GM10248 (cell line): ENCODE data around the gene FDXACB1.

ENCODE experiments used
- CTCF ChIA-PET: fragments of 300-600 bp; sonication (Branson Sonifier 250); formaldehyde crosslinking; extraction: SDS; loops from one replicate; lab custom pipeline; 2021; ENCODE audit warnings: antibody characterized with exemption; lab: Yijun Ruan, JAX
- POLR2A ChIA-PET: fragments of 350-650 bp; sonication (Branson Sonifier 250); formaldehyde crosslinking; extraction: SDS; loops from one replicate; lab custom pipeline; 2020; ENCODE audit warnings: antibody characterized with exemption; lab: Yijun Ruan, JAX
- DNase-seq: peaks from one replicate; pipeline ENCODE4 v3.0.0; 2012; ENCODE audit errors: extremely low spot score
- TF ChIP-seq, protein P1 (sequence below): IDR thresholded peaks from 2 replicates; pipeline ENCODE4 v1.5.1; 2012; ENCODE audit warnings: mild to moderate bottlenecking, low read depth; ENCODE audit errors: extremely low read depth, missing control alignments, control extremely low read depth

Gene FDXACB1

DNA sequence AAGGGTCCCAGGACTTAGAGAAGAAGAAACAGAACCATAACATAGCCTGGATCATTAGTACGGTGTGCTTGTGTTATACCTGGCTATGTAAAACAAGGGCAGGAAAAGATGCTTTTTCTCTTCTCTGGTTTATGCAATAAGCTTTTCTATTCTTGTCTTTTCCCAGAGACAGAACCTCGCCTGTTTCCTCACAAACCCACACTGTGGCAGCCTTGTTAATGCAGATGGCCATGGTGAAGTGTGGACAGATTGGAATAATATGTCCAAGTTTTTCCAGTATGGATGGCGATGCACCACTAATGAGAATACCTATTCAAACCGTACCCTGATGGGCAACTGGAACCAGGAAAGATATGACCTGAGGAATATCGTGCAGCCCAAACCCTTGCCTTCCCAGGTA is 3.2 kb upstream of the FDXACB1 start:
- no peak for DNase-seq
- ChIA-PET CTCF (interaction anchor here (0.9 to 3.8 kb wide), 4 partner anchors 11 to 50 kb away, joined by 3 to 19 read pairs (median 4); partner anchors contain the start of gene ALG9), POLR2A (no interaction called here)
- TF ChIP-seq, protein P1, sequence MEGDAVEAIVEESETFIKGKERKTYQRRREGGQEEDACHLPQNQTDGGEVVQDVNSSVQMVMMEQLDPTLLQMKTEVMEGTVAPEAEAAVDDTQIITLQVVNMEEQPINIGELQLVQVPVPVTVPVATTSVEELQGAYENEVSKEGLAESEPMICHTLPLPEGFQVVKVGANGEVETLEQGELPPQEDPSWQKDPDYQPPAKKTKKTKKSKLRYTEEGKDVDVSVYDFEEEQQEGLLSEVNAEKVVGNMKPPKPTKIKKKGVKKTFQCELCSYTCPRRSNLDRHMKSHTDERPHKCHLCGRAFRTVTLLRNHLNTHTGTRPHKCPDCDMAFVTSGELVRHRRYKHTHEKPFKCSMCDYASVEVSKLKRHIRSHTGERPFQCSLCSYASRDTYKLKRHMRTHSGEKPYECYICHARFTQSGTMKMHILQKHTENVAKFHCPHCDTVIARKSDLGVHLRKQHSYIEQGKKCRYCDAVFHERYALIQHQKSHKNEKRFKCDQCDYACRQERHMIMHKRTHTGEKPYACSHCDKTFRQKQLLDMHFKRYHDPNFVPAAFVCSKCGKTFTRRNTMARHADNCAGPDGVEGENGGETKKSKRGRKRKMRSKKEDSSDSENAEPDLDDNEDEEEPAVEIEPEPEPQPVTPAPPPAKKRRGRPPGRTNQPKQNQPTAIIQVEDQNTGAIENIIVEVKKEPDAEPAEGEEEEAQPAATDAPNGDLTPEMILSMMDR, result no peak

DNA sequence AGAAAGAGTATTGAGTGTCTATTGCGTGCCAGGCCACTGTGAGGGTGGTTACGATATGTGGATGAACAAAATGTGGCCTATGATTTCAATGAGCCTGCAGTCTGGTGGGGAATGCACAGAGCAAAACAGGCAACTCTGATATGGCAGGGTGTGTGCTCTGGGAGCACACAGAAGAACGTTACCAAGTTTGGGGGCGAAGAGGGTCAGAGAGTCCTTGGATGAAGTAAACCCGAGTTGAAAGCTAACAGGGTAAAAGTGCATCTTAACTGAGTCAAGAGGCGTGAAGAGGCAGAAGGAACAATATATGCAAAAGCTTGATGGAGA is 634 bp upstream of the FDXACB1 start:
- no peak for DNase-seq
- ChIA-PET POLR2A (no interaction called here), CTCF (interaction anchor here (0.9 to 1.2 kb wide), 6 partner anchors 8 to 293 kb away, joined by 3 to 8 read pairs (median 3); partner anchors contain the start of gene ALG9)
- TF ChIP-seq, protein P1, result no peak

DNA sequence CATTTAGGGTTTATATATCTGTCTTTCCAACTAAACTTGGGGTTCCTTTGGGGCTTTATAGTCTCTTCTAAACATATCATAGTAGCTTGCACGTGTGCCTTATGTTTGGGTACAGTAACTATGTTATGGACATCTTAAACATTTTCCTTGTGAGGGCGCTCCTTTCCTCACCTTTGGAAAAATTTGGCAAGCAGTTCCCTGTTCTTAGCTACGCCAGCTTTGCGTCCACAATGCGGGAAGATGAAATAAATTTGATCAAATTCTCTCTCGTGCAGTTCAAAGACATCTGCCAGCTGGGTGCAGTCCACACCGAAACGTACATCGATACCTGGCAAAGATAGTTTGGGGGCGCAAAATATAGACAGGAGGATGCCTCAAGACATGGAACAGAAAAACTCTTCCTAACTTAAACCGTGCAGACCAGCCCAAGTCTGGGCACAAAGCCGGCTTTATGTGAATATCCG is 548 bp downstream of the FDXACB1 start:
- TF ChIP-seq, protein P1, result no peak
- ChIA-PET POLR2A (no interaction called here), CTCF (interaction anchor here (0.9 to 1.0 kb wide), 3 partner anchors 14 to 104 kb away, joined by 3 to 9 read pairs (median 5); no protein-coding TSS in a partner anchor)
- no peak for DNase-seq

DNA sequence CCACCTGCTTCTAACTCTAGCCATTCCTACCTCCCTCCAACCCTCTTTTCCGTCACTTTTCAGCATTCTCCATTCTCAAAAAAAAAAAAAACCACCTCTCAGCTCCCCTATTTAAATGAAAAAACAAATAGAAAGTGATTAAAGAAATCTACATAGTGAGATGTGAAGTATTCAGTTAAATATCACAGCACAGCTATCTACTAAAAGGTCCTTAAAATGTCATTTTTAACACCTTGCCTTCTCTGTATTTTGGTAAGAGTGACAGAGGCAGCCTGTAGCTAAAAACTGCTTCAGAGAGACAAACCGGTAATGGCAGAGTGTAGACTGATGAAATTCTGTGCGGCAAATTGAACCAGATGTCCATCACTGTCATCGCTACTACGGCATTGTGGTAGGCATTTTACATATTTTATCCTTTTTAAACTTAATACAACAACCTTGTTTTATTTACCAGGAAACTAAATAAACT is 7.2 kb downstream of the FDXACB1 start:
- no peak for DNase-seq

DNA sequence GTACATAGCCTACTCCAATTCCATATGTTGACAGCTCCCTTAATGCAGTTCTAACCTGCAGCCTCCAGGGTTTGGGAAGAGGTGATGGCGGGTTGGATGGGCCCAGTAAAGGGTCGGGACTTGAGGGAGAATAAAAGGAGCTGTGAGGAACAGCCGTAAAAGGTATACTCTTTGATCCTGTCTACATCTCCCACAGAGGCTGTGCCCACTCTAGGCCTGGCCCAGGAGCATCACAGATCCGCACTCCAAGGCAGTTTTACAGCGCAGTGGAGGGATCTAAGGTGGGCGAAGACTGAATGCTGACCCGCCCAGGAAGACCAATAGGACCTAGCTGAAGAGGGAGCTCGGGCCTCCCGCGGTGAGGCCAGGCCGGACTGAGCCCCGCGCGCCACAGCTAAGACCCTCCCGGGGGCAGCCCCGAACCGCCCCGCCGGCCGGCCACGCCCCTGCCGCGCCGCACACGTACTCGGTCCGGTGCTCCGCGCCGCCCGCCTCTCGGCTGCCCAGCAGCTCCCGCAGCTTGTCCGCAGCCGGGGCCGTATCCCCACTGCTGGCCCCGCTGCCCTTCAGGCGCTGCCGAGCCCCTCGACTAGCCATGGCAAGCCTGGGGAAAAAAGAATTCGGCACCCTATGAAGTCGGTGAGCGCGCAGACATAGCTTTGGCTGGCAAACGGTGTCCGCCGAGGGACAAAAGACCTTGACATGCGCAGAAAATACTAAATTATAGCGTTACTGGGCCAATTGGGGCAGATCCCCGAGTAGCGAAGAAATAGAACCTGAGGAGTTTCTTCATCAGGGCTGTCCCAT is 7.9 kb downstream of the FDXACB1 start, which contains the start of gene ALG9:
TSS of gene ALG9 (minus strand) at position 696 of the 807 bp plus-strand sequence. CDS start at position 597, 99 bp downstream.
- POLR2A ChIA-PET, result interaction anchor here (0.6 to 1.2 kb wide), 2 partner anchors 12 to 56 kb away, joined by 3 read pairs; no protein-coding TSS in a partner anchor
- TF ChIP-seq, protein P1, result no peak
- CTCF ChIA-PET, result interaction anchor here (0.7 to 2.8 kb wide), 19 partner anchors 9 to 411 kb away, joined by 3 to 19 read pairs (median 4); no protein-coding TSS in a partner anchor

More for the DNA sequence above, 7.2 kb downstream of the FDXACB1 start:
- TF ChIP-seq, protein P1, result no peak
- ChIA-PET CTCF (interaction anchor here (0.7 to 2.8 kb wide), 16 partner anchors 8 to 411 kb away, joined by 3 to 19 read pairs (median 4); no protein-coding TSS in a partner anchor), POLR2A (interaction anchor here (0.6 kb wide), 1 partner anchor 17 kb away, joined by 4 read pairs; no protein-coding TSS in a partner anchor)

DNA sequence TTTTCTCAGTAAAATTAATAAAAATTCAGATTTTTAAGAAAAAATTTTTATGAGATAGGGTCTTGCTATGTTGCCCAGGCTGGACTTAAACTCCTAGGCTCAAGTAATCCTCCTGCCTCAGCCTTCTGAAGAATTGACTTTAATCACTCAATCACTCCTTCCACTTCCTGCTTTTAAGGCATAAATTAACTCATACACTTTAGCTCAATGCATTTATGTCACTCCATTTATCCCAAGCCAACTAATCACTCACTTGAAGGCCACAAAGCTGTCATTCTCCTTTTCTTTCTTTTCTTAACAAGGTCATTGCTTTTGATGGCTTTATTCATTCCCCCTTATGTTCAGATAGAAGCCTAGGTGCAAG is 8.5 kb downstream of the FDXACB1 start:
- TF ChIP-seq, protein P1, result no peak
- ChIA-PET POLR2A (interaction anchor here (0.6 to 1.2 kb wide), 2 partner anchors 12 to 56 kb away, joined by 3 read pairs; no protein-coding TSS in a partner anchor), CTCF (interaction anchor here (0.7 to 2.8 kb wide), 14 partner anchors 9 to 409 kb away, joined by 3 to 19 read pairs (median 6); no protein-coding TSS in a partner anchor)
- peak; percentile 13 for DNase-seq

More for the DNA sequence above, 7.9 kb downstream of the FDXACB1 start, which contains the start of gene ALG9:
- DNase-seq, result peak; percentile 87
